H9 (cell line): ENCODE data around the gene SLC41A1. TPM values are rescaled to one million over a fixed set of nuclear protein-coding genes. Genes with fewer than 3 reads are reported as not detected.

Source experiments
- DNase-seq: peaks from one replicate; pipeline ENCODE4 v3.0.0-alpha.2; 2017
- H2AFZ ChIP-seq: one replicate; pipeline ENCODE4 v1.6.1; 2013; ENCODE audit warnings: mild to moderate bottlenecking, low read length, control low read depth, moderate library complexity
- H2AK5ac ChIP-seq: 2 replicates; pipeline ENCODE4 v1.6.1; 2013; ENCODE audit warnings: low read length, control low read depth, mixed read lengths; ENCODE audit not compliant: insufficient read length
- H2BK120ac ChIP-seq: one replicate; pipeline ENCODE4 v1.6.1; 2013; ENCODE audit warnings: low read depth, mild to moderate bottlenecking, low read length, control low read depth, inconsistent platforms; ENCODE audit not compliant: poor library complexity, severe bottlenecking
- H2BK12ac ChIP-seq: 2 replicates; pipeline ENCODE4 v1.6.1; 2013; ENCODE audit warnings: low read length, control low read depth, mixed read lengths, low read depth; ENCODE audit not compliant: insufficient read length
- H2BK15ac ChIP-seq: 2 replicates; pipeline ENCODE4 v1.6.1; 2013; ENCODE audit warnings: low read depth, low read length, control low read depth
- H2BK20ac ChIP-seq: one replicate; pipeline ENCODE4 v1.6.1; 2013; ENCODE audit warnings: low read depth, mild to moderate bottlenecking, low read length, control low read depth, inconsistent platforms; ENCODE audit not compliant: poor library complexity, severe bottlenecking
- H2BK5ac ChIP-seq: 2 replicates; pipeline ENCODE4 v1.6.1; 2013; ENCODE audit warnings: low read length, control low read depth, mixed read lengths; ENCODE audit not compliant: insufficient read length
- H3K14ac ChIP-seq: 2 replicates; pipeline ENCODE4 v1.6.1; 2013; ENCODE audit warnings: low read length, control low read depth; ENCODE audit not compliant: insufficient read depth
- H3K18ac ChIP-seq: 2 replicates; pipeline ENCODE4 v1.6.1; 2013; ENCODE audit warnings: low read depth, mild to moderate bottlenecking, mixed read lengths, low read length, control low read depth; ENCODE audit not compliant: insufficient read length
- H3K23ac ChIP-seq: 2 replicates; pipeline ENCODE4 v1.6.1; 2013; ENCODE audit warnings: low read length, control low read depth, mixed read lengths, low read depth; ENCODE audit not compliant: insufficient read length
- H3K23me2 ChIP-seq: 2 replicates; pipeline ENCODE4 v1.6.1; 2013; ENCODE audit warnings: low read depth, mild to moderate bottlenecking, mixed read lengths, low read length, control low read depth; ENCODE audit not compliant: insufficient read length, poor library complexity, severe bottlenecking
- H3K27ac ChIP-seq: 2 replicates; pipeline ENCODE4 v1.5.1; 2013; ENCODE audit warnings: low read length, control low read depth, mixed read lengths, low read depth; ENCODE audit not compliant: insufficient read length
- H3K27me3 ChIP-seq: 2 replicates; pipeline ENCODE4 v1.6.1; 2013; ENCODE audit warnings: low read length, control low read depth, inconsistent platforms; ENCODE audit not compliant: insufficient read depth
- H3K4ac ChIP-seq: 2 replicates; pipeline ENCODE4 v1.6.1; 2013; ENCODE audit warnings: low read depth, mild to moderate bottlenecking, control low read depth, inconsistent platforms, low read length, moderate library complexity
- H3K4me1 ChIP-seq: 2 replicates; pipeline ENCODE4 v1.6.1; 2013; ENCODE audit warnings: low read length, control low read depth, inconsistent platforms; ENCODE audit not compliant: insufficient read depth
- H3K4me2 ChIP-seq: 2 replicates; pipeline ENCODE4 v1.6.1; 2013; ENCODE audit warnings: low read length, control low read depth, mixed read lengths; ENCODE audit not compliant: insufficient read length, insufficient read depth
- H3K56ac ChIP-seq: 2 replicates; pipeline ENCODE4 v1.6.1; 2013; ENCODE audit warnings: low read depth, mild to moderate bottlenecking, mixed read lengths, low read length, control low read depth; ENCODE audit not compliant: insufficient read length
- H3K79me1 ChIP-seq: 2 replicates; pipeline ENCODE4 v1.6.1; 2013; ENCODE audit warnings: low read depth, mild to moderate bottlenecking, moderate library complexity, low read length, control low read depth, inconsistent platforms; ENCODE audit not compliant: insufficient read depth, poor library complexity, severe bottlenecking
- H3K79me2 ChIP-seq: 2 replicates; pipeline ENCODE4 v1.6.1; 2013; ENCODE audit warnings: low read length, control low read depth, inconsistent platforms; ENCODE audit not compliant: insufficient read depth
- H3K9ac ChIP-seq: 2 replicates; pipeline ENCODE4 v1.6.1; 2013; ENCODE audit warnings: low read length, control low read depth, mixed read lengths; ENCODE audit not compliant: insufficient read length; ENCODE audit errors: extremely low read depth
- H3K9me3 ChIP-seq: one replicate; pipeline ENCODE4 v1.6.1; 2013; ENCODE audit warnings: low read depth, low read length, inconsistent platforms; ENCODE audit not compliant: control insufficient read depth
- H3T11ph ChIP-seq: one replicate; pipeline ENCODE4 v1.6.1; 2013; ENCODE audit warnings: mild to moderate bottlenecking, low read length, control low read depth, inconsistent platforms
- H4K20me1 ChIP-seq: one replicate; pipeline ENCODE4 v1.6.1; 2013; ENCODE audit not compliant: control insufficient read depth, insufficient read length, insufficient read depth
- H4K5ac ChIP-seq: 2 replicates; pipeline ENCODE4 v1.6.1; 2013; ENCODE audit warnings: low read depth, mild to moderate bottlenecking, mixed read lengths, low read length, control low read depth; ENCODE audit not compliant: insufficient read length
- H4K8ac ChIP-seq: replicated peaks from 2 replicates; pipeline ENCODE4 v1.6.1; 2013; ENCODE audit warnings: low read length, control low read depth, mixed read lengths, low read depth; ENCODE audit not compliant: insufficient read length
- H4K91ac ChIP-seq: 2 replicates; pipeline ENCODE4 v1.6.1; 2013; ENCODE audit warnings: low read depth, mild to moderate bottlenecking, moderate library complexity, mixed read lengths, low read length, control low read depth; ENCODE audit not compliant: insufficient read length
- H3K27ac Mint-ChIP-seq, 3 experiments: 2 replicates in 2 of 3; 3 replicates in 1 of 3; pipeline ENCODE4 v1.8.0; 2020 to 2021; ENCODE audit warnings: mixed read lengths in 3 of 3, mild to moderate bottlenecking in 1 of 3, moderate library complexity in 1 of 3
- H3K27me3 Mint-ChIP-seq: 2 replicates; pipeline ENCODE4 v1.8.0; 2021; ENCODE audit warnings: low read depth, mild to moderate bottlenecking, moderate library complexity, mixed read lengths
- H3K36me3 Mint-ChIP-seq, 3 experiments: 2 replicates in 2 of 3; 3 replicates in 1 of 3; pipeline ENCODE4 v1.8.0; 2020 to 2021; ENCODE audit warnings: low read depth in 3 of 3, mixed read lengths in 3 of 3; ENCODE audit not compliant: insufficient read depth in 1 of 3
- H3K4me1 Mint-ChIP-seq, 2 experiments: 2 replicates each; pipeline ENCODE4 v1.8.0; 2020; ENCODE audit warnings: mixed read lengths in 2 of 2
- H3K4me3 Mint-ChIP-seq, 2 experiments: 2 replicates in 1 of 2; 3 replicates in 1 of 2; pipeline ENCODE4 v1.8.0; 2020 to 2021; ENCODE audit warnings: mild to moderate bottlenecking in 2 of 2, mixed read lengths in 2 of 2, moderate library complexity in 1 of 2
- H3K9me3 Mint-ChIP-seq, 2 experiments: 2 replicates in 1 of 2; 3 replicates in 1 of 2; pipeline ENCODE4 v1.8.0; 2020; ENCODE audit warnings: mild to moderate bottlenecking in 2 of 2, mixed read lengths in 2 of 2, moderate library complexity in 1 of 2
- CTCF ChIP-seq: fragments of 200-600 bp; sonication (generic); conservative IDR thresholded peaks from 3 replicates; pipeline ENCODE4 v1.8.0; 2021; ENCODE audit warnings: antibody characterized with exemption, mild to moderate bottlenecking
- WGBS: extraction: QIAGEN DNeasy Blood & Tissue Kit; methylation state at CpG from one replicate; pipeline ENCODE4 v1.1.7; 2013; ENCODE audit warnings: missing lambda C conversion rate, low lambda C conversion rate, mixed read lengths; ENCODE audit not compliant: insufficient read length; ENCODE audit errors: extremely low coverage; 5-methylcytosine and 5-hydroxymethylcytosine counted together
- total RNA-seq: library from RNA; stranded (reverse); gene quantifications from 2 replicates; pipeline ENCODE4 v1.2.1, GENCODE V29; 2021

Gene SLC41A1
- total RNA-seq, 1 experiment from 2014 or later = 18.2 TPM

- H3K9ac ChIP-seq = no peak overlapping the region
- H3K4ac ChIP-seq = no peak overlapping the region
- H3K27me3 ChIP-seq = no peaks in the 10 kb centered on the region
- no peaks in the 10 kb centered on the region for H3K9me3 Mint-ChIP-seq
- no peaks in the 10 kb centered on the region for H3K9me3 ChIP-seq
- H4K5ac ChIP-seq = no peak overlapping the region
- no peak overlapping the region for H2BK120ac ChIP-seq
- H3K56ac ChIP-seq = no peak overlapping the region
- no peak overlapping the region for H2BK12ac ChIP-seq
- no peak overlapping the region for H4K8ac ChIP-seq
- no peak overlapping the region for H2AFZ ChIP-seq
- no peaks in the 10 kb centered on the region for H3K4me1 ChIP-seq
- no peak overlapping the region for H3K14ac ChIP-seq
- H4K20me1 ChIP-seq = peaks cover 2% of the 10 kb centered on the region
- no peak overlapping the region for H4K91ac ChIP-seq
- no peak overlapping the region for H2AK5ac ChIP-seq
- no peak overlapping the region; a peak in 1 of 7 replicates for H3K27ac Mint-ChIP-seq
- no peak overlapping the region for H3K18ac ChIP-seq
- H3K4me2 ChIP-seq = no peak overlapping the region
- H3K4me1 Mint-ChIP-seq = peaks cover 44 to 46% of the 10 kb centered on the region in 2 experiments
- H3T11ph ChIP-seq = no peak overlapping the region
- no peak overlapping the region for H2BK15ac ChIP-seq
- peaks cover 9% of the 10 kb centered on the region for H3K27me3 Mint-ChIP-seq
- H2BK5ac ChIP-seq = no peak overlapping the region
- no peak overlapping the region for H3K23ac ChIP-seq
- peaks cover 6% of the 10 kb centered on the region for H3K79me1 ChIP-seq
- WGBS = no CpG with 5 or more reads among the region's 14 CpGs
- H3K4me3 Mint-ChIP-seq = no peak overlapping the region
- no peak overlapping the region for H2BK20ac ChIP-seq
- peaks cover 14% of the 10 kb centered on the region for H3K23me2 ChIP-seq
- peaks cover 34 to 37% (median 36%) of the 10 kb centered on the region in 3 experiments for H3K36me3 Mint-ChIP-seq
- no peaks in the 10 kb centered on the region; the same call in 1 of the 2 replicates for H3K79me2 ChIP-seq
- H3K27ac ChIP-seq = no peak overlapping the region
- DNase-seq = no peak
- no peak for TF ChIP-seq CTCF
Observed at GRCh38 chr1:205809942-205810345, 3.1 kb downstream of the SLC41A1 start.
